SK-N-SH treated with all-trans-retinoic acid at 6 μM for 48 hours (cell line): ENCODE results near the gene BAK1.

Experiments
- ATAC-seq: fragments of 200-7000 bp; cut with Tn5 transposase; 3 replicates; pipeline ENCODE4 v1.9.1; 2020; ENCODE audit warnings: mild to moderate bottlenecking, moderate library complexity
- ARNTL ChIP-seq: fragments of 450-650 bp; formaldehyde crosslinking; IDR thresholded peaks from 2 replicates; pipeline ENCODE4 v1.5.0; 2020; ENCODE audit warnings: low read depth, mild to moderate bottlenecking, moderate library complexity, borderline replicate concordance
- CSDC2 ChIP-seq: fragments of 250-450 bp; sonication (Bioruptor Pico); IDR thresholded peaks from 2 replicates; pipeline ENCODE4 v1.5.0; 2020; ENCODE audit warnings: mild to moderate bottlenecking, moderate library complexity
- ESRRG ChIP-seq: fragments of 250-450 bp; sonication (Bioruptor Pico); IDR thresholded peaks from 2 replicates; pipeline ENCODE4 v1.6.1; 2021; ENCODE audit warnings: mild to moderate bottlenecking
- GLIS3 ChIP-seq: fragments of 250-450 bp; sonication (Bioruptor Pico); IDR thresholded peaks from 2 replicates; pipeline ENCODE4 v1.5.0; 2020; ENCODE audit warnings: mild to moderate bottlenecking, moderate library complexity
- OSR1 ChIP-seq: fragments of 250-450 bp; sonication (Bioruptor Pico); IDR thresholded peaks from 2 replicates; pipeline ENCODE4 v1.8.0; 2022; ENCODE audit warnings: moderate library complexity, mild to moderate bottlenecking, inconsistent platforms
- POU6F1 ChIP-seq: fragments of 250-450 bp; sonication (Bioruptor Pico); IDR thresholded peaks from 2 replicates; pipeline ENCODE4 v1.8.0; 2021; ENCODE audit warnings: low read depth, mild to moderate bottlenecking, moderate library complexity, borderline replicate concordance
- PPARA ChIP-seq: fragments of 250-450 bp; sonication (Bioruptor Pico); IDR thresholded peaks from 2 replicates; pipeline ENCODE4 v1.5.0; 2020; ENCODE audit warnings: mild to moderate bottlenecking, borderline replicate concordance
- RARB ChIP-seq: fragments of 250-450 bp; sonication (Bioruptor Pico); IDR thresholded peaks from 2 replicates; pipeline ENCODE4 v1.8.0; 2021; ENCODE audit warnings: mild to moderate bottlenecking, moderate library complexity
- SNAI2 ChIP-seq: fragments of 250-450 bp; sonication (Bioruptor Pico); IDR thresholded peaks from 2 replicates; pipeline ENCODE4 v1.5.0; 2020; ENCODE audit warnings: mild to moderate bottlenecking, moderate library complexity
- TCF4 ChIP-seq: fragments of 250-450 bp; sonication (Bioruptor Pico); IDR thresholded peaks from 2 replicates; pipeline ENCODE4 v1.8.0; 2021; ENCODE audit warnings: mild to moderate bottlenecking, moderate library complexity, borderline replicate concordance
- TOX ChIP-seq: fragments of 250-450 bp; sonication (Bioruptor Pico); IDR thresholded peaks from 2 replicates; pipeline ENCODE4 v1.8.0; 2021; ENCODE audit warnings: mild to moderate bottlenecking, moderate library complexity, borderline replicate concordance
- ZC3H10 ChIP-seq: fragments of 250-450 bp; sonication (Bioruptor Pico); IDR thresholded peaks from 2 replicates; pipeline ENCODE4 v1.5.1; 2021; ENCODE audit warnings: mild to moderate bottlenecking, moderate library complexity
- ZFP3 ChIP-seq: fragments of 250-450 bp; sonication (Bioruptor Pico); IDR thresholded peaks from 2 replicates; pipeline ENCODE4 v1.5.0; 2020; ENCODE audit warnings: mild to moderate bottlenecking, moderate library complexity
- ZFP30 ChIP-seq: fragments of 450-650 bp; formaldehyde crosslinking; IDR thresholded peaks from 2 replicates; pipeline ENCODE4 v1.5.0; 2022; ENCODE audit warnings: mild to moderate bottlenecking, moderate library complexity
- ZNF565 ChIP-seq: fragments of 450-650 bp; formaldehyde crosslinking; conservative IDR thresholded peaks from 2 replicates; pipeline ENCODE4 v1.5.0; 2020; ENCODE audit warnings: low read depth, mild to moderate bottlenecking, moderate library complexity
- ZNF70 ChIP-seq: fragments of 450-650 bp; formaldehyde crosslinking; IDR thresholded peaks from 2 replicates; pipeline ENCODE4 v1.5.0; 2020; ENCODE audit warnings: mild to moderate bottlenecking, moderate library complexity
- ZNF8 ChIP-seq: fragments of 450-650 bp; formaldehyde crosslinking; IDR thresholded peaks from 2 replicates; pipeline ENCODE4 v1.5.0; 2020; ENCODE audit warnings: mild to moderate bottlenecking, moderate library complexity
- TF ChIP-seq, protein P1 (sequence below): fragments of 250-450 bp; sonication (Bioruptor Pico); IDR thresholded peaks from 2 replicates; pipeline ENCODE4 v1.5.0; 2020; ENCODE audit warnings: mild to moderate bottlenecking, moderate library complexity
- TF ChIP-seq, protein P2 (sequence below): fragments of 250-450 bp; sonication (Bioruptor Pico); IDR thresholded peaks from 2 replicates; pipeline ENCODE4 v1.5.1; 2021; ENCODE audit warnings: mild to moderate bottlenecking, moderate library complexity
- TF ChIP-seq, protein P3 (sequence below): fragments of 250-450 bp; sonication (Bioruptor Pico); IDR thresholded peaks from 2 replicates; pipeline ENCODE4 v1.5.1; 2020; ENCODE audit warnings: low read depth, mild to moderate bottlenecking, moderate library complexity

BAK1 gene

GRCh38 chr6:33620856-33621710 is 41.0 kb upstream of the BAK1 start, which contains the start of gene ITPR3:
ITPR3 (plus strand) TSS chr6:33621322; CDS start chr6:33621603, 281 bp downstream.
- TF ChIP-seq ESRRG (CRISPR knock-in tag) (no peak), ZFP3 (CRISPR knock-in tag) (no peak), OSR1 (CRISPR knock-in tag) (no peak), ZC3H10 (no peak), ZNF565 (CRISPR knock-in tag) (no peak), ZNF70 (CRISPR knock-in tag) (no peak), SNAI2 (CRISPR knock-in tag) (no peak), POU6F1 (CRISPR knock-in tag) (no peak), TOX (CRISPR knock-in tag) (no peak), ZNF8 (CRISPR knock-in tag) (no peak), GLIS3 (CRISPR knock-in tag) (no peak), TCF4 (CRISPR knock-in tag) (no peak), RARB (CRISPR knock-in tag) (no peak), CSDC2 (CRISPR knock-in tag) (no peak), PPARA (no peak), ARNTL (CRISPR knock-in tag) (no peak), ZFP30 (CRISPR knock-in tag) (no peak)
- TF ChIP-seq, protein P1, sequence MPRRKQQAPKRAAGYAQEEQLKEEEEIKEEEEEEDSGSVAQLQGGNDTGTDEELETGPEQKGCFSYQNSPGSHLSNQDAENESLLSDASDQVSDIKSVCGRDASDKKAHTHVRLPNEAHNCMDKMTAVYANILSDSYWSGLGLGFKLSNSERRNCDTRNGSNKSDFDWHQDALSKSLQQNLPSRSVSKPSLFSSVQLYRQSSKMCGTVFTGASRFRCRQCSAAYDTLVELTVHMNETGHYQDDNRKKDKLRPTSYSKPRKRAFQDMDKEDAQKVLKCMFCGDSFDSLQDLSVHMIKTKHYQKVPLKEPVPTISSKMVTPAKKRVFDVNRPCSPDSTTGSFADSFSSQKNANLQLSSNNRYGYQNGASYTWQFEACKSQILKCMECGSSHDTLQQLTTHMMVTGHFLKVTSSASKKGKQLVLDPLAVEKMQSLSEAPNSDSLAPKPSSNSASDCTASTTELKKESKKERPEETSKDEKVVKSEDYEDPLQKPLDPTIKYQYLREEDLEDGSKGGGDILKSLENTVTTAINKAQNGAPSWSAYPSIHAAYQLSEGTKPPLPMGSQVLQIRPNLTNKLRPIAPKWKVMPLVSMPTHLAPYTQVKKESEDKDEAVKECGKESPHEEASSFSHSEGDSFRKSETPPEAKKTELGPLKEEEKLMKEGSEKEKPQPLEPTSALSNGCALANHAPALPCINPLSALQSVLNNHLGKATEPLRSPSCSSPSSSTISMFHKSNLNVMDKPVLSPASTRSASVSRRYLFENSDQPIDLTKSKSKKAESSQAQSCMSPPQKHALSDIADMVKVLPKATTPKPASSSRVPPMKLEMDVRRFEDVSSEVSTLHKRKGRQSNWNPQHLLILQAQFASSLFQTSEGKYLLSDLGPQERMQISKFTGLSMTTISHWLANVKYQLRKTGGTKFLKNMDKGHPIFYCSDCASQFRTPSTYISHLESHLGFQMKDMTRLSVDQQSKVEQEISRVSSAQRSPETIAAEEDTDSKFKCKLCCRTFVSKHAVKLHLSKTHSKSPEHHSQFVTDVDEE (CRISPR knock-in tag) = no peak
- TF ChIP-seq, protein P2, sequence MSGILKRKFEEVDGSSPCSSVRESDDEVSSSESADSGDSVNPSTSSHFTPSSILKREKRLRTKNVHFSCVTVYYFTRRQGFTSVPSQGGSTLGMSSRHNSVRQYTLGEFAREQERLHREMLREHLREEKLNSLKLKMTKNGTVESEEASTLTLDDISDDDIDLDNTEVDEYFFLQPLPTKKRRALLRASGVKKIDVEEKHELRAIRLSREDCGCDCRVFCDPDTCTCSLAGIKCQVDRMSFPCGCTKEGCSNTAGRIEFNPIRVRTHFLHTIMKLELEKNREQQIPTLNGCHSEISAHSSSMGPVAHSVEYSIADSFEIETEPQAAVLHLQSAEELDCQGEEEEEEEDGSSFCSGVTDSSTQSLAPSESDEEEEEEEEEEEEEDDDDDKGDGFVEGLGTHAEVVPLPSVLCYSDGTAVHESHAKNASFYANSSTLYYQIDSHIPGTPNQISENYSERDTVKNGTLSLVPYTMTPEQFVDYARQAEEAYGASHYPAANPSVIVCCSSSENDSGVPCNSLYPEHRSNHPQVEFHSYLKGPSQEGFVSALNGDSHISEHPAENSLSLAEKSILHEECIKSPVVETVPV (CRISPR knock-in tag) = no peak
- TF ChIP-seq, protein P3, sequence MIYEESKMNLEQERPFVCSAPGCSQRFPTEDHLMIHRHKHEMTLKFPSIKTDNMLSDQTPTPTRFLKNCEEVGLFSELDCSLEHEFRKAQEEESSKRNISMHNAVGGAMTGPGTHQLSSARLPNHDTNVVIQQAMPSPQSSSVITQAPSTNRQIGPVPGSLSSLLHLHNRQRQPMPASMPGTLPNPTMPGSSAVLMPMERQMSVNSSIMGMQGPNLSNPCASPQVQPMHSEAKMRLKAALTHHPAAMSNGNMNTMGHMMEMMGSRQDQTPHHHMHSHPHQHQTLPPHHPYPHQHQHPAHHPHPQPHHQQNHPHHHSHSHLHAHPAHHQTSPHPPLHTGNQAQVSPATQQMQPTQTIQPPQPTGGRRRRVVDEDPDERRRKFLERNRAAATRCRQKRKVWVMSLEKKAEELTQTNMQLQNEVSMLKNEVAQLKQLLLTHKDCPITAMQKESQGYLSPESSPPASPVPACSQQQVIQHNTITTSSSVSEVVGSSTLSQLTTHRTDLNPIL (CRISPR knock-in tag) = no peak
- peak; percentile 84 for ATAC-seq

- peak; percentile 72 for ATAC-seq
- TF ChIP-seq SNAI2 (CRISPR knock-in tag) (no peak), CSDC2 (CRISPR knock-in tag) (no peak), TOX (CRISPR knock-in tag) (no peak), POU6F1 (CRISPR knock-in tag) (no peak), ESRRG (CRISPR knock-in tag) (no peak), OSR1 (CRISPR knock-in tag) (no peak), GLIS3 (CRISPR knock-in tag) (no peak), ZFP3 (CRISPR knock-in tag) (no peak), ZNF8 (CRISPR knock-in tag) (no peak)
Observed at GRCh38 chr6:33620158-33620855, 40.2 kb upstream of the BAK1 start.
